ENCODE data around the gene QPCTL. TPM values are rescaled to one million over a fixed set of nuclear protein-coding genes. Genes with fewer than 3 reads are reported as not detected.
A peak's percentile ranks its signal among the peaks of the same experiment; 100 is the strongest.

The QPCTL gene
- total and polyA plus RNA-seq, 9 of the 15 experiments (the other 6 are each of a cell fraction or from before 2014, with no cell fraction given): 0.99 to 31.3 (median 12.7) TPM

- TF ChIP-seq ZNF609 (CRISPR knock-in tag; IDR thresholded peaks at IDR 0.05; ENCODE audit: borderline replicate concordance) (no peak), HBP1 (CRISPR knock-in tag; IDR thresholded peaks at IDR 0.05) (no peak), CEBPB (tag; IDR thresholded peaks at IDR 0.05) (no peak), ZNF431 (CRISPR knock-in tag; IDR thresholded peaks at IDR 0.05) (no peak), ZBTB8A (IDR thresholded peaks at IDR 0.05; ENCODE audit: partially characterized antibody) (no peak), DNMT1 (IDR thresholded peaks at IDR 0.05) (no peak), RNF2 (IDR thresholded peaks at IDR 0.05) (no peak), ZNF398 (CRISPR knock-in tag; IDR thresholded peaks at IDR 0.05) (no peak), YY1 (IDR thresholded peaks at IDR 0.05; ENCODE audit: borderline replicate concordance in 1 of 3, control insufficient read depth in 1 of 3, extremely low read depth in 1 of 3, insufficient read depth in 3 of 3, insufficient read length in 1 of 3, insufficient replicate concordance in 2 of 3, low read depth in 1 of 3, low read length in 2 of 3) (peak in 2 of 3 experiments; percentile 21 to 33), TFAP4 (CRISPR knock-in tag; IDR thresholded peaks at IDR 0.05; ENCODE audit: borderline replicate concordance) (peak; percentile 91), ZNF3 (CRISPR knock-in tag; IDR thresholded peaks at IDR 0.05) (no peak), ZNF76 (CRISPR knock-in tag; IDR thresholded peaks at IDR 0.05; ENCODE audit: borderline replicate concordance) (no peak), NFYB (IDR thresholded peaks at IDR 0.05; ENCODE audit: extremely low read depth, insufficient read length) (no peak), NFXL1 (CRISPR knock-in tag; IDR thresholded peaks at IDR 0.05) (no peak), PHF21A (IDR thresholded peaks at IDR 0.05; ENCODE audit: borderline replicate concordance, low read depth) (no peak), BMI1 (IDR thresholded peaks at IDR 0.05; ENCODE audit: low read length) (no peak), NFIX (CRISPR knock-in tag; IDR thresholded peaks at IDR 0.05; ENCODE audit: low read depth) (no peak), PHB2 (IDR thresholded peaks at IDR 0.05; ENCODE audit: low read depth) (no peak)
These were observed 49.2 kb upstream of the QPCTL start (continued) for GRCh38 chr19:45643024-45643926.

Measured in K562 (cell line).